H1 (cell line): ENCODE data around the gene ACP6. TPM values are rescaled to one million over a fixed set of nuclear protein-coding genes. Genes with fewer than 3 reads are reported as not detected.

Experiments
- CTCF ChIA-PET: fragments of 300-600 bp; sonication (Branson Sonifier 250); formaldehyde crosslinking; loops from one replicate; lab custom pipeline; 2021; ENCODE audit not compliant: partially characterized antibody; lab: Charles Lee
- POLR2A ChIA-PET: fragments of 300-600 bp; sonication (Branson Sonifier 250); formaldehyde crosslinking; loops from one replicate; lab custom pipeline; 2021; ENCODE audit warnings: inconsistent platforms; ENCODE audit not compliant: partially characterized antibody; lab: Charles Lee
- DNase-seq, 2 experiments: peaks; one replicate each; pipeline versions ENCODE4 v3.0.0 to v3.0.0-alpha.2; 2010 to 2022; ENCODE audit warnings: low spot score in 2 of 2, low read depth in 1 of 2, mixed read lengths in 1 of 2
- FAIRE-seq: peaks from 2 replicates; lab custom pipeline; 2011; peaks lifted over from hg19 to GRCh38; lab: Jason Lieb, UNC
- H2AFZ ChIP-seq: 2 replicates; pipeline ENCODE4 v1.8.1; 2012; ENCODE audit warnings: low read length, inconsistent platforms
- H2AK5ac ChIP-seq: 2 replicates; pipeline ENCODE4 v1.6.1; 2013; ENCODE audit warnings: low read depth, low read length
- H2BK120ac ChIP-seq: replicated peaks from 2 replicates; pipeline ENCODE3; 2013; ENCODE audit warnings: low read depth, low read length, inconsistent platforms
- H2BK12ac ChIP-seq: 2 replicates; pipeline ENCODE4 v1.6.1; 2013; ENCODE audit warnings: low read depth, low read length
- H2BK15ac ChIP-seq: 2 replicates; pipeline ENCODE4 v1.6.1; 2013; ENCODE audit warnings: low read length
- H2BK20ac ChIP-seq: 2 replicates; pipeline ENCODE4 v1.6.1; 2013; ENCODE audit warnings: low read length
- H2BK5ac ChIP-seq: 2 replicates; pipeline ENCODE4 v1.6.1; 2013; ENCODE audit warnings: low read depth, low read length
- H3K14ac ChIP-seq: 2 replicates; pipeline ENCODE4 v1.6.1; 2013; ENCODE audit warnings: inconsistent platforms; ENCODE audit not compliant: insufficient read length
- H3K18ac ChIP-seq: 2 replicates; pipeline ENCODE4 v1.6.1; 2013; ENCODE audit warnings: low read length; ENCODE audit errors: extremely low read depth
- H3K23ac ChIP-seq: 2 replicates; pipeline ENCODE4 v1.6.1; 2013; ENCODE audit warnings: inconsistent platforms; ENCODE audit not compliant: insufficient read length
- H3K23me2 ChIP-seq: 2 replicates; pipeline ENCODE4 v1.6.1; 2013; ENCODE audit warnings: low read depth, low read length
- H3K27ac ChIP-seq: 2 replicates; pipeline ENCODE4 v1.6.1; 2011; ENCODE audit warnings: low read depth, low read length, inconsistent platforms
- H3K27me3 ChIP-seq, 4 experiments: replicated peaks in 1 of 4; 1 replicate in 1 of 4; 2 replicates in 3 of 4; pipeline versions ENCODE4 v1.6.1 to v1.8.1; 2011 to 2013; ENCODE audit warnings: low read length in 3 of 4, mild to moderate bottlenecking in 3 of 4, inconsistent platforms in 2 of 4, mixed read lengths in 2 of 4, moderate library complexity in 1 of 4; ENCODE audit not compliant: control insufficient read depth in 3 of 4, insufficient read depth in 3 of 4; ENCODE audit errors: extremely low read depth in 1 of 4
- H3K36me3 ChIP-seq, 4 experiments: 2 replicates each; pipeline versions ENCODE4 v1.6.1 to v1.8.1; 2011 to 2013; ENCODE audit warnings: mild to moderate bottlenecking in 4 of 4, low read length in 3 of 4, moderate library complexity in 2 of 4, control low read depth in 1 of 4, inconsistent platforms in 1 of 4; ENCODE audit not compliant: insufficient read depth in 4 of 4, control insufficient read depth in 2 of 4
- H3K4ac ChIP-seq: replicated peaks from 2 replicates; pipeline ENCODE3; 2013; ENCODE audit warnings: low read length, low read depth, mixed read lengths, inconsistent platforms; ENCODE audit not compliant: insufficient read length
- H3K4me1 ChIP-seq, 4 experiments: replicated peaks in 1 of 4; 1 replicate in 1 of 4; 2 replicates in 3 of 4; pipeline versions ENCODE4 v1.6.1 to v1.8.1; 2011 to 2013; ENCODE audit warnings: low read length in 3 of 4, inconsistent platforms in 2 of 4, mixed read lengths in 1 of 4; ENCODE audit not compliant: insufficient read depth in 4 of 4, control insufficient read depth in 3 of 4
- H3K4me2 ChIP-seq, 2 experiments: 2 replicates each; pipeline versions ENCODE4 v1.6.1 to v1.8.1; 2011 to 2013; ENCODE audit warnings: low read depth in 2 of 2, low read length in 2 of 2, control low read depth in 1 of 2, inconsistent platforms in 1 of 2, mild to moderate bottlenecking in 1 of 2; ENCODE audit not compliant: insufficient read depth in 1 of 2
- H3K4me3 ChIP-seq, 4 experiments: fragments of 200-600, 300-600 bp in 1 of 4; sonication (generic), shearing (Covaris generic), sonication (Bioruptor Twin) in 1 of 4; 2 replicates each; pipeline versions ENCODE4 v1.5.1 to v1.8.1; 2011 to 2016; ENCODE audit warnings: low read length in 4 of 4, low read depth in 3 of 4, control low read depth in 2 of 4, inconsistent platforms in 2 of 4, mild to moderate bottlenecking in 2 of 4, mixed read lengths in 1 of 4, moderate library complexity in 1 of 4; ENCODE audit not compliant: insufficient read depth in 2 of 4; ENCODE audit errors: extremely low read depth in 1 of 4
- H3K56ac ChIP-seq: replicated peaks from 2 replicates; pipeline ENCODE3; 2013; ENCODE audit warnings: low read depth, mild to moderate bottlenecking, mixed read lengths, low read length, inconsistent platforms; ENCODE audit not compliant: insufficient read length
- H3K79me1 ChIP-seq: 2 replicates; pipeline ENCODE4 v1.6.1; 2013; ENCODE audit warnings: low read depth, low read length, control low read depth
- H3K79me2 ChIP-seq, 2 experiments: 2 replicates each; pipeline versions ENCODE4 v1.6.1 to v1.8.1; 2012 to 2013; ENCODE audit warnings: low read length in 2 of 2, mild to moderate bottlenecking in 2 of 2, inconsistent platforms in 1 of 2; ENCODE audit not compliant: insufficient read depth in 2 of 2, control insufficient read depth in 1 of 2
- H3K9ac ChIP-seq, 4 experiments: replicated peaks in 1 of 4; 1 replicate in 1 of 4; 2 replicates in 3 of 4; pipeline versions ENCODE4 v1.6.1 to v1.8.1; 2011 to 2013; ENCODE audit warnings: low read depth in 3 of 4, low read length in 3 of 4, control low read depth in 2 of 4, mild to moderate bottlenecking in 2 of 4, moderate library complexity in 2 of 4, inconsistent platforms in 1 of 4; ENCODE audit errors: extremely low read depth in 1 of 4
- H3K9me3 ChIP-seq, 2 experiments: 2 replicates each; pipeline versions ENCODE4 v1.6.1 to v1.8.1; 2012 to 2013; ENCODE audit warnings: mild to moderate bottlenecking in 2 of 2, moderate library complexity in 2 of 2, control low read depth in 1 of 2, inconsistent platforms in 1 of 2, low read depth in 1 of 2, low read length in 1 of 2, mixed read lengths in 1 of 2; ENCODE audit not compliant: insufficient read depth in 2 of 2
- H4K20me1 ChIP-seq, 2 experiments: replicated peaks in 1 of 2; 2 replicates each; pipeline versions ENCODE3 to v1.8.1; 2011 to 2013; ENCODE audit warnings: inconsistent platforms in 2 of 2, low read length in 2 of 2, mild to moderate bottlenecking in 1 of 2; ENCODE audit not compliant: insufficient read depth in 2 of 2, control insufficient read depth in 1 of 2
- H4K5ac ChIP-seq: 2 replicates; pipeline ENCODE4 v1.6.1; 2013; ENCODE audit warnings: low read length, low read depth, mixed read lengths, inconsistent platforms; ENCODE audit not compliant: insufficient read length
- H4K8ac ChIP-seq: 2 replicates; pipeline ENCODE4 v1.8.0; 2013; ENCODE audit warnings: mild to moderate bottlenecking, moderate library complexity, low read length, inconsistent platforms; ENCODE audit not compliant: insufficient read depth; ENCODE audit errors: extremely low read depth
- H4K91ac ChIP-seq: replicated peaks from 2 replicates; pipeline ENCODE3; 2013; ENCODE audit warnings: low read length, mixed read lengths, inconsistent platforms; ENCODE audit not compliant: insufficient read length
- CTBP2 ChIP-seq: IDR thresholded peaks from 2 replicates; pipeline ENCODE4 v1.7.0; 2011; ENCODE audit warnings: borderline replicate concordance, mild to moderate bottlenecking, moderate library complexity, mixed read lengths, low read length; ENCODE audit not compliant: insufficient read depth, insufficient read length
- HDAC2 ChIP-seq, 2 experiments: fragments of 300-600 bp in 1 of 2; sonication (generic) in 1 of 2; IDR thresholded peaks; 2 replicates each; pipeline ENCODE4 v1.6.1; 2011 to 2012; ENCODE audit warnings: low read depth in 2 of 2, low read length in 2 of 2, mild to moderate bottlenecking in 2 of 2, moderate library complexity in 2 of 2, borderline replicate concordance in 1 of 2, inconsistent platforms in 1 of 2
- KDM5A ChIP-seq: fragments of 200-600 bp; IDR thresholded peaks from 2 replicates; pipeline ENCODE4 v1.7.1; 2012; ENCODE audit warnings: mild to moderate bottlenecking, low read length, inconsistent platforms, mixed read lengths
- WGBS, 2 experiments: shearing (Covaris generic) in 1 of 2; methylation state at CpG; one replicate each; pipeline versions ENCODE4 v1.1.6 to v1.1.7; 2013 to 2015; ENCODE audit warnings: low lambda C conversion rate in 2 of 2, mixed read lengths in 2 of 2, inconsistent platforms in 1 of 2, low coverage in 1 of 2, missing lambda C conversion rate in 1 of 2; ENCODE audit not compliant: insufficient replicate concordance in 2 of 2, insufficient coverage in 1 of 2, insufficient read length in 1 of 2; ENCODE audit errors: extremely low coverage in 1 of 2, missing lambda C conversion rate in 1 of 2; 5-methylcytosine and 5-hydroxymethylcytosine counted together
- polyA plus RNA-seq, 7 experiments: library from polyadenylated mRNA; depleted of rRNA in 3 of 7; stranded (reverse) in 5 of 7; unstranded in 2 of 7; fragments of >200 nt in 5 of 7; fragments of 200-250 nt in 2 of 7; gene quantifications; 1 replicate in 5 of 7; 2 replicates in 1 of 7; 4 replicates in 1 of 7; pipeline versions ENCODE4 v1.2.1 to v1.2.3, GENCODE V29; 2011 to 2013; ENCODE audit warnings: missing spikeins in 2 of 7, mixed read lengths in 2 of 7
- total RNA-seq: library from RNA; stranded (reverse); fragmentation: NEBNext Ultra II Directional; extraction: Animal tissue kit (Norgen Biotek cat#: 25700); gene quantifications from 2 replicates; pipeline ENCODE4 v1.2.1, GENCODE V29; 2021

ACP6 gene
- total and polyA plus RNA-seq, 2 of the 8 experiments (the other 6 are each of a cell fraction or from before 2014, with no cell fraction given): 11.4 to 17.7 TPM

DNA sequence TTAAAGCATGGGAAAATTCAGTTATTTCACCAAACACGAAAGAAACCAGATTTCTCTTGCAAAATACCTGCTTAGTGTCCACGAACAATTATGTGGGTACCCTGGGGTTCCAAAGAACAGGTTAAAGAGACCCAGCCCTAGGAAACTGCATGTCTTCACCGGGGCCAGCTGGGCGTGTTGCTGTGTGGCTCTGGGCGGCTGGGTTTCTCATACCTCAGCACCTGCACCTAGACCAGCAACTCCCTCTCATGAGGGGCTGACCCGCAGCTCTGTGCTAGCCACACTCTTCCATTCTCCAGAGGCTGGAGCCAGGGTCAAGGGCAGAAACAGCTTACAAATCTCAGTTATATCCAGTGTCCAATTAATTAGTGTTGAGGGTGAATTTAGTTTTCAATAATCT lies 40.3 kb downstream of the ACP6 start:
- no peak overlapping the region for H4K5ac ChIP-seq
- no peak overlapping the region for H2BK20ac ChIP-seq
- H3K4ac ChIP-seq: no peak overlapping the region
- 90% methylated on average over 6 of the region's 6 CpGs; no CpG with 5 or more reads in 1 of the 2 experiments for WGBS, 2 experiments
- H3K23ac ChIP-seq: no peak overlapping the region
- no peak overlapping the region for H4K91ac ChIP-seq
- H4K20me1 ChIP-seq: peaks cover 0 to 4% of the 10 kb centered on the region in 2 experiments
- H2BK15ac ChIP-seq: no peak overlapping the region
- H3K9ac ChIP-seq: no peak overlapping the region
- DNase-seq (no peak), FAIRE-seq (no peak)
- CTCF ChIA-PET: interaction anchor here (0.7 to 4.3 kb wide), 11 partner anchors 10 to 263 kb away, joined by 3 to 43 read pairs (median 7); no protein-coding TSS in a partner anchor
- no peak overlapping the region for H2BK12ac ChIP-seq
- no peaks in the 10 kb centered on the region; the same call in 1 of the 2 replicates for H3K23me2 ChIP-seq
- H2AK5ac ChIP-seq: no peak overlapping the region
- no peaks in the 10 kb centered on the region for H3K36me3 ChIP-seq
- TF ChIP-seq CTBP2 (no peak), HDAC2 (IDR thresholded peaks at IDR 0.05; ENCODE audit: borderline replicate concordance in 1 of 2, low read depth in 2 of 2, low read length in 2 of 2) (no peak), KDM5A (no peak)
- TF ChIP-seq, all 59 proteins: peak for 0
- Histone ChIP-seq H3K4me1 (no peaks in the 10 kb centered on the region), H3K27me3 (no peaks in the 10 kb centered on the region), H3K18ac (no peak overlapping the region), H3K56ac (no peak overlapping the region), H3K9me3 (no peaks in the 10 kb centered on the region), H2AFZ (no peak overlapping the region), H4K8ac (no peak overlapping the region), H3K4me2 (no peak overlapping the region), H3K79me2 (no peaks in the 10 kb centered on the region), H2BK5ac (no peak overlapping the region), H3K4me3 (no peak overlapping the region), H3K79me1 (no peaks in the 10 kb centered on the region), H2BK120ac (no peak overlapping the region), H3K14ac (no peak overlapping the region), H3K27ac (no peak overlapping the region)
- POLR2A ChIA-PET: no interaction called here
